Hypothalamus (tissue), 51 donors: ENCODE data around the gene SMARCD1.

ENCODE experiments used
- DNase-seq, 51 donors: peaks; one replicate each; lab custom pipeline; 2025; lab: John Stamatoyannopoulos, UW

SMARCD1 gene

GRCh38 chr12:50084775-50085614 lies at the start of gene SMARCD1:
SMARCD1 (plus strand) TSS chr12:50085342; CDS start chr12:50085370, 28 bp downstream.
- peak; percentile 48 to 95 (median 88) for DNase-seq

- no peak for DNase-seq
Measured at GRCh38 chr12:50038336-50038735, 46.8 kb upstream of the SMARCD1 start.

- peak in 46 of 51 donors; percentile 17 to 91 (median 64) for DNase-seq
Measured at GRCh38 chr12:50039151-50039835, 45.8 kb upstream of the SMARCD1 start.

GRCh38 chr12:50040657-50041056 lies 44.5 kb upstream of the SMARCD1 start:
- no peak for DNase-seq

GRCh38 chr12:50041062-50041860 lies 43.9 kb upstream of the SMARCD1 start:
- DNase-seq = no peak

GRCh38 chr12:50041962-50042361 lies 43.2 kb upstream of the SMARCD1 start:
- DNase-seq = no peak

GRCh38 chr12:50042693-50043092 lies 42.4 kb upstream of the SMARCD1 start:
- no peak for DNase-seq

- DNase-seq = no peak
Measured at GRCh38 chr12:50043308-50043707, 41.8 kb upstream of the SMARCD1 start.

GRCh38 chr12:50043854-50044253 lies 41.3 kb upstream of the SMARCD1 start:
- no peak for DNase-seq

GRCh38 chr12:50047693-50048250 lies 37.4 kb upstream of the SMARCD1 start:
- DNase-seq = no peak

- no peak for DNase-seq
Measured at GRCh38 chr12:50049254-50050118, 35.7 kb upstream of the SMARCD1 start.

- DNase-seq = no peak
Measured at GRCh38 chr12:50050119-50050385, 35.1 kb upstream of the SMARCD1 start.

GRCh38 chr12:50050410-50051098 lies 34.6 kb upstream of the SMARCD1 start:
- DNase-seq = peak in 9 of 51 donors; percentile 12 to 44 (median 20)

GRCh38 chr12:50051101-50051806 lies 33.9 kb upstream of the SMARCD1 start:
- DNase-seq = no peak

- DNase-seq = no peak
Measured at GRCh38 chr12:50052544-50052943, 32.6 kb upstream of the SMARCD1 start.

GRCh38 chr12:50052964-50053363 lies 32.2 kb upstream of the SMARCD1 start:
- no peak for DNase-seq

- DNase-seq = no peak
Measured at GRCh38 chr12:50053583-50053982, 31.6 kb upstream of the SMARCD1 start.

- DNase-seq = peak in 29 of 51 donors; percentile 10 to 74 (median 46)
Measured at GRCh38 chr12:50055831-50056638, 29.1 kb upstream of the SMARCD1 start.
